Liver (tissue), 9 donors: ENCODE measurements around the gene TMEM217. TPM values are rescaled to one million over a fixed set of nuclear protein-coding genes. Genes with fewer than 3 reads are reported as not detected.
A peak's percentile ranks its signal among the peaks of the same experiment; 100 is the strongest.

Experiments
- DNase-seq: peaks from one replicate; pipeline ENCODE4 v3.0.0-alpha.2; 2017; ENCODE audit warnings: low spot score
- H3K27ac ChIP-seq, 2 donors: one replicate each; pipeline ENCODE4 v1.7.0; 2013; ENCODE audit warnings: inconsistent platforms in 2 of 2, low read length in 2 of 2, control low read depth in 1 of 2, low read depth in 1 of 2, mild to moderate bottlenecking in 1 of 2
- H3K27me3 ChIP-seq, 4 donors: one replicate each; pipeline versions ENCODE4 v1.6.1 to v1.7.0; 2013; ENCODE audit warnings: low read length in 3 of 4, inconsistent platforms in 1 of 4, mild to moderate bottlenecking in 1 of 4, moderate library complexity in 1 of 4; ENCODE audit not compliant: control insufficient read depth in 4 of 4, insufficient read depth in 4 of 4
- H3K36me3 ChIP-seq, 4 donors: one replicate each; pipeline versions ENCODE4 v1.6.1 to v1.7.0; 2013; ENCODE audit warnings: low read length in 3 of 4, mild to moderate bottlenecking in 3 of 4, low read depth in 1 of 4, moderate library complexity in 1 of 4; ENCODE audit not compliant: control insufficient read depth in 4 of 4, insufficient read depth in 3 of 4
- H3K4me1 ChIP-seq, 4 donors: one replicate each; pipeline versions ENCODE4 v1.6.1 to v1.7.0; 2013; ENCODE audit warnings: low read length in 3 of 4, mild to moderate bottlenecking in 3 of 4, moderate library complexity in 1 of 4; ENCODE audit not compliant: control insufficient read depth in 4 of 4, insufficient read depth in 4 of 4
- H3K4me3 ChIP-seq, 3 donors: one replicate each; pipeline versions ENCODE4 v1.6.1 to v1.7.0; 2013; ENCODE audit warnings: low read length in 3 of 3, control low read depth in 1 of 3, low read depth in 1 of 3, mild to moderate bottlenecking in 1 of 3
- H3K9ac ChIP-seq, 2 donors: one replicate each; pipeline ENCODE4 v1.7.0; 2013; ENCODE audit warnings: low read length in 2 of 2, mild to moderate bottlenecking in 2 of 2, moderate library complexity in 2 of 2, control low read depth in 1 of 2, low read depth in 1 of 2
- H3K9me3 ChIP-seq, 4 donors: one replicate each; pipeline versions ENCODE4 v1.6.1 to v1.7.0; 2013; ENCODE audit warnings: low read length in 3 of 4; ENCODE audit not compliant: control insufficient read depth in 4 of 4
- EGR1 ChIP-seq, 2 donors: IDR thresholded peaks; 2 replicates each; pipeline ENCODE4 v1.6.1; 2016 to 2018; ENCODE audit warnings: antibody characterized with exemption in 2 of 2, low read depth in 2 of 2
- FOXA1 ChIP-seq: IDR thresholded peaks from 2 replicates; pipeline ENCODE4 v1.6.1; 2016; ENCODE audit warnings: antibody characterized with exemption
- FOXA2 ChIP-seq: IDR thresholded peaks from 2 replicates; pipeline ENCODE4 v1.6.1; 2016; ENCODE audit warnings: antibody characterized with exemption
- GABPA ChIP-seq, 2 donors: IDR thresholded peaks in 1 of 2; conservative IDR thresholded peaks in 1 of 2; 2 replicates each; pipeline ENCODE4 v1.6.1; 2016; ENCODE audit warnings: antibody characterized with exemption in 2 of 2, mild to moderate bottlenecking in 1 of 2, moderate library complexity in 1 of 2
- HNF4A ChIP-seq, 2 donors: conservative IDR thresholded peaks; 2 replicates each; pipeline ENCODE4 v1.6.1; 2016; ENCODE audit warnings: antibody characterized with exemption in 2 of 2, mild to moderate bottlenecking in 2 of 2
- HNF4G ChIP-seq: IDR thresholded peaks from 2 replicates; pipeline ENCODE4 v1.6.1; 2016; ENCODE audit warnings: antibody characterized with exemption
- JUND ChIP-seq, 2 donors: IDR thresholded peaks; 2 replicates each; pipeline ENCODE4 v1.6.1; 2016; ENCODE audit warnings: antibody characterized with exemption in 2 of 2
- NR2F2 ChIP-seq: IDR thresholded peaks from 2 replicates; pipeline ENCODE4 v1.6.1; 2016; ENCODE audit warnings: antibody characterized with exemption
- RAD21 ChIP-seq, 2 donors: IDR thresholded peaks; 2 replicates each; pipeline ENCODE4 v1.6.1; 2016; ENCODE audit warnings: antibody characterized with exemption in 2 of 2, mild to moderate bottlenecking in 2 of 2
- RXRA ChIP-seq, 2 donors: IDR thresholded peaks; 2 replicates each; pipeline ENCODE4 v1.6.1; 2017 to 2018; ENCODE audit warnings: antibody characterized with exemption in 2 of 2, mild to moderate bottlenecking in 1 of 2
- SP1 ChIP-seq: IDR thresholded peaks from 2 replicates; pipeline ENCODE4 v1.6.1; 2018; ENCODE audit warnings: antibody characterized with exemption, mild to moderate bottlenecking
- TAF1 ChIP-seq: conservative IDR thresholded peaks from 2 replicates; pipeline ENCODE4 v1.6.1; 2016; ENCODE audit warnings: antibody characterized with exemption, mild to moderate bottlenecking
- YY1 ChIP-seq: IDR thresholded peaks from 2 replicates; pipeline ENCODE4 v1.6.1; 2016; ENCODE audit warnings: antibody characterized with exemption, mild to moderate bottlenecking
- WGBS: extraction: QIAGEN DNeasy Blood & Tissue Kit; methylation state at CpG from one replicate; pipeline ENCODE4 v1.1.7; 2013; 5-methylcytosine and 5-hydroxymethylcytosine counted together
- polyA plus RNA-seq, 2 donors: library from polyadenylated mRNA; stranded (reverse) in 1 of 2; unstranded in 1 of 2; fragments of 200-250 nt in 1 of 2; fragments of >200 nt in 1 of 2; fragmentation: Nextera tagmentation in 1 of 2; extraction: Ambion mirVana in 1 of 2; gene quantifications; one replicate each; pipeline versions ENCODE4 v1.2.1 to v1.2.3, GENCODE V29; 2013 to 2015
- total RNA-seq, 2 donors: library from RNA; depleted of rRNA; stranded (reverse); fragments of >200 nt; gene quantifications; one replicate each; pipeline ENCODE4 v1.2.3, GENCODE V29; 2014
- TF ChIP-seq, protein P1 (sequence below): IDR thresholded peaks from 2 replicates; pipeline ENCODE4 v1.6.1; 2016; ENCODE audit warnings: antibody characterized with exemption
- TF ChIP-seq, protein P2 (sequence below): IDR thresholded peaks from 2 replicates; pipeline ENCODE4 v1.6.1; 2016; ENCODE audit warnings: antibody characterized with exemption, mild to moderate bottlenecking
- TF ChIP-seq, protein P3 (sequence below): IDR thresholded peaks from 2 replicates; pipeline ENCODE4 v1.6.1; 2016; ENCODE audit warnings: antibody characterized with exemption
- TF ChIP-seq, protein P4 (sequence below): fragments of 150-350 bp; IDR thresholded peaks from 2 replicates; pipeline ENCODE4 v1.5.1; 2017; ENCODE audit warnings: improper control_type of control experiment, low read depth, low read length; ENCODE audit not compliant: missing input control
- TF ChIP-seq, protein P5 (sequence below): IDR thresholded peaks from 2 replicates; pipeline ENCODE4 v1.6.1; 2016; ENCODE audit warnings: antibody characterized with exemption
- donor health status: healthy.
- donor health status: healthy.
- donor health status: healthy.
- donor health status: healthy.
- donor health status: healthy.

TMEM217 gene
- total and polyA plus RNA-seq, 4 donors, result 0.39 to 3.2 (median 0.62) TPM

DNA sequence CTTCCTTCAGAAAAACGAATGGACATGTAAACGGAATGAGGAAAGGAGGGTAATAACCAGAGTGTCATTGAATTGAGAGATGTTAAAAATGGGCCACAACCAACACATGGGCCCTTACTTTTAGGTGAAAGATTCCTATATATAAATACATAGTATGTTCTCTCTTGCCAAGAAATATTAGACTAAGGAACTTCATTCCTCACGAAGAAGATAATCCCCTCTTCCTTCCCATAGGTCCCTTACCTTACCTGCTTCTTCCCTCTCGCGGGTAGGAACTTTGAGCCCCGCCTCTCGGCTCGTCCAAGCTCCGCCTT lies 667 bp downstream of the TMEM217 start:
- peak overlapping the region in 1 of 2 donors; percentile 92 for H3K27ac ChIP-seq
- peaks cover 0 to 15% (median 10%) of the 10 kb centered on the region in 4 donors for H3K4me1 ChIP-seq
- H3K4me3 ChIP-seq, result peak overlapping the region in 1 of 3 donors; percentile 8
- WGBS, result under 1% methylated on average over 9 of the region's 9 CpGs
- no peaks in the 10 kb centered on the region for H3K36me3 ChIP-seq
- H3K9me3 ChIP-seq, result no peaks in the 10 kb centered on the region
- H3K9ac ChIP-seq, result no peak overlapping the region
- TF ChIP-seq NR2F2 (no peak), RXRA (IDR thresholded peaks at IDR 0.05) (peak in 1 of 2 donors; percentile 25)
- no peaks in the 10 kb centered on the region for H3K27me3 ChIP-seq
- no peak for DNase-seq

DNA sequence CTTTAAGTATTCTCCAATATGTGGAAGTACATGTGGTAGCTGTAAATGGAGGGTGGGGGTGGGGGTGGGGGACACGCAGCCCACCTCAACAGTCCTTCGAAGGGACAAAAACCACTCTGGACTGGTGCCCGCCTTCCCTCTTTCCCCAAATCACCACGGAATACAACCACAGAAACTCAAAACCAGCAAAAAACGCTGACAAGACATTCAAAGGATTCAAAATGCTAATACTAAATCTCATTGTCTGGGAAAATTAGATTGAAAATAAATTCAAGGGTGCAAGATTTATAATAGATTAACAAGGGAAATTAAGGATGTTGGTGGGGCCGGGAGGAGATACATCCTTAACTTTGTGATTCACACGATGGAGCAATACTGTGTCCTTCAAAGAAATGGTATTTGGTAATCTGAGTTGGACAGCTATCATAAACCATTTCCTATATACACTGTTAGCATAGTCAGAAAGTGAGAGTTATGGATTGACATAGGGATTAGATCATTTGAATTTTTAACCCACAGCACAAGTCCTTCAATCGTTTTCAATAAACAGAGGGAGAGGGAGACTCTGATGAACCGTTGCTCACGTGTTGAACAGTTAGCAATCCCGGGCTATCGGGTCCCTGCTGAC lies 1.1 kb downstream of the TMEM217 start:
- Histone ChIP-seq H3K4me1 (peaks cover 0 to 13% (median 10%) of the 10 kb centered on the region in 4 donors), H3K9ac (no peak overlapping the region), H3K27me3 (no peaks in the 10 kb centered on the region), H3K4me3 (peak overlapping the region in 1 of 3 donors; percentile 8), H3K27ac (no peak overlapping the region), H3K9me3 (no peaks in the 10 kb centered on the region), H3K36me3 (no peaks in the 10 kb centered on the region)
- TF ChIP-seq HNF4G (no peak), HNF4A (conservative IDR thresholded peaks at IDR 0.05) (no peak), FOXA2 (no peak), NR2F2 (no peak), GABPA (IDR thresholded peaks at IDR 0.05 in 1 of 2, conservative IDR thresholded peaks at IDR 0.05 in 1 of 2) (no peak), FOXA1 (no peak), SP1 (no peak), EGR1 (IDR thresholded peaks at IDR 0.05; ENCODE audit: low read depth in 2 of 2) (no peak), YY1 (no peak), TAF1 (no peak), RAD21 (IDR thresholded peaks at IDR 0.05) (no peak), JUND (IDR thresholded peaks at IDR 0.05) (no peak), RXRA (IDR thresholded peaks at IDR 0.05) (no peak)
- TF ChIP-seq, protein P1, sequence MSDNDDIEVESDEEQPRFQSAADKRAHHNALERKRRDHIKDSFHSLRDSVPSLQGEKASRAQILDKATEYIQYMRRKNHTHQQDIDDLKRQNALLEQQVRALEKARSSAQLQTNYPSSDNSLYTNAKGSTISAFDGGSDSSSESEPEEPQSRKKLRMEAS, result no peak
- TF ChIP-seq, protein P2, sequence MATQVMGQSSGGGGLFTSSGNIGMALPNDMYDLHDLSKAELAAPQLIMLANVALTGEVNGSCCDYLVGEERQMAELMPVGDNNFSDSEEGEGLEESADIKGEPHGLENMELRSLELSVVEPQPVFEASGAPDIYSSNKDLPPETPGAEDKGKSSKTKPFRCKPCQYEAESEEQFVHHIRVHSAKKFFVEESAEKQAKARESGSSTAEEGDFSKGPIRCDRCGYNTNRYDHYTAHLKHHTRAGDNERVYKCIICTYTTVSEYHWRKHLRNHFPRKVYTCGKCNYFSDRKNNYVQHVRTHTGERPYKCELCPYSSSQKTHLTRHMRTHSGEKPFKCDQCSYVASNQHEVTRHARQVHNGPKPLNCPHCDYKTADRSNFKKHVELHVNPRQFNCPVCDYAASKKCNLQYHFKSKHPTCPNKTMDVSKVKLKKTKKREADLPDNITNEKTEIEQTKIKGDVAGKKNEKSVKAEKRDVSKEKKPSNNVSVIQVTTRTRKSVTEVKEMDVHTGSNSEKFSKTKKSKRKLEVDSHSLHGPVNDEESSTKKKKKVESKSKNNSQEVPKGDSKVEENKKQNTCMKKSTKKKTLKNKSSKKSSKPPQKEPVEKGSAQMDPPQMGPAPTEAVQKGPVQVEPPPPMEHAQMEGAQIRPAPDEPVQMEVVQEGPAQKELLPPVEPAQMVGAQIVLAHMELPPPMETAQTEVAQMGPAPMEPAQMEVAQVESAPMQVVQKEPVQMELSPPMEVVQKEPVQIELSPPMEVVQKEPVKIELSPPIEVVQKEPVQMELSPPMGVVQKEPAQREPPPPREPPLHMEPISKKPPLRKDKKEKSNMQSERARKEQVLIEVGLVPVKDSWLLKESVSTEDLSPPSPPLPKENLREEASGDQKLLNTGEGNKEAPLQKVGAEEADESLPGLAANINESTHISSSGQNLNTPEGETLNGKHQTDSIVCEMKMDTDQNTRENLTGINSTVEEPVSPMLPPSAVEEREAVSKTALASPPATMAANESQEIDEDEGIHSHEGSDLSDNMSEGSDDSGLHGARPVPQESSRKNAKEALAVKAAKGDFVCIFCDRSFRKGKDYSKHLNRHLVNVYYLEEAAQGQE, result no peak
- TF ChIP-seq, protein P3, sequence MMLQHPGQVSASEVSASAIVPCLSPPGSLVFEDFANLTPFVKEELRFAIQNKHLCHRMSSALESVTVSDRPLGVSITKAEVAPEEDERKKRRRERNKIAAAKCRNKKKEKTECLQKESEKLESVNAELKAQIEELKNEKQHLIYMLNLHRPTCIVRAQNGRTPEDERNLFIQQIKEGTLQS, result no peak
- TF ChIP-seq, protein P4, sequence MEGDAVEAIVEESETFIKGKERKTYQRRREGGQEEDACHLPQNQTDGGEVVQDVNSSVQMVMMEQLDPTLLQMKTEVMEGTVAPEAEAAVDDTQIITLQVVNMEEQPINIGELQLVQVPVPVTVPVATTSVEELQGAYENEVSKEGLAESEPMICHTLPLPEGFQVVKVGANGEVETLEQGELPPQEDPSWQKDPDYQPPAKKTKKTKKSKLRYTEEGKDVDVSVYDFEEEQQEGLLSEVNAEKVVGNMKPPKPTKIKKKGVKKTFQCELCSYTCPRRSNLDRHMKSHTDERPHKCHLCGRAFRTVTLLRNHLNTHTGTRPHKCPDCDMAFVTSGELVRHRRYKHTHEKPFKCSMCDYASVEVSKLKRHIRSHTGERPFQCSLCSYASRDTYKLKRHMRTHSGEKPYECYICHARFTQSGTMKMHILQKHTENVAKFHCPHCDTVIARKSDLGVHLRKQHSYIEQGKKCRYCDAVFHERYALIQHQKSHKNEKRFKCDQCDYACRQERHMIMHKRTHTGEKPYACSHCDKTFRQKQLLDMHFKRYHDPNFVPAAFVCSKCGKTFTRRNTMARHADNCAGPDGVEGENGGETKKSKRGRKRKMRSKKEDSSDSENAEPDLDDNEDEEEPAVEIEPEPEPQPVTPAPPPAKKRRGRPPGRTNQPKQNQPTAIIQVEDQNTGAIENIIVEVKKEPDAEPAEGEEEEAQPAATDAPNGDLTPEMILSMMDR, result no peak
- TF ChIP-seq, protein P5, sequence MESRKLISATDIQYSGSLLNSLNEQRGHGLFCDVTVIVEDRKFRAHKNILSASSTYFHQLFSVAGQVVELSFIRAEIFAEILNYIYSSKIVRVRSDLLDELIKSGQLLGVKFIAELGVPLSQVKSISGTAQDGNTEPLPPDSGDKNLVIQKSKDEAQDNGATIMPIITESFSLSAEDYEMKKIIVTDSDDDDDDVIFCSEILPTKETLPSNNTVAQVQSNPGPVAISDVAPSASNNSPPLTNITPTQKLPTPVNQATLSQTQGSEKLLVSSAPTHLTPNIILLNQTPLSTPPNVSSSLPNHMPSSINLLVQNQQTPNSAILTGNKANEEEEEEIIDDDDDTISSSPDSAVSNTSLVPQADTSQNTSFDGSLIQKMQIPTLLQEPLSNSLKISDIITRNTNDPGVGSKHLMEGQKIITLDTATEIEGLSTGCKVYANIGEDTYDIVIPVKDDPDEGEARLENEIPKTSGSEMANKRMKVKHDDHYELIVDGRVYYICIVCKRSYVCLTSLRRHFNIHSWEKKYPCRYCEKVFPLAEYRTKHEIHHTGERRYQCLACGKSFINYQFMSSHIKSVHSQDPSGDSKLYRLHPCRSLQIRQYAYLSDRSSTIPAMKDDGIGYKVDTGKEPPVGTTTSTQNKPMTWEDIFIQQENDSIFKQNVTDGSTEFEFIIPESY, result no peak
- WGBS, result 55% methylated on average over 12 of the region's 12 CpGs
- no peak for DNase-seq
